Osteoblast (primary cell): ENCODE data around the gene ZIC5. TPM values are rescaled to one million over a fixed set of nuclear protein-coding genes. Genes with fewer than 3 reads are reported as not detected.

Source experiments
- DNase-seq: peaks from one replicate; pipeline ENCODE4 v3.0.0; 2011; ENCODE audit warnings: low spot score, mixed read lengths; ENCODE audit not compliant: insufficient read length; ENCODE audit errors: missing footprints
- H2AFZ ChIP-seq: 2 replicates; pipeline ENCODE4 v1.6.0; 2011; ENCODE audit warnings: mild to moderate bottlenecking, low read length
- H3K27ac ChIP-seq: 2 replicates; pipeline ENCODE4 v1.5.1; 2011; ENCODE audit warnings: mild to moderate bottlenecking, low read depth, low read length, moderate library complexity
- H3K27me3 ChIP-seq: 2 replicates; pipeline ENCODE4 v1.6.0; 2012; ENCODE audit warnings: mild to moderate bottlenecking, control low read depth, inconsistent platforms, low read length, moderate library complexity; ENCODE audit not compliant: insufficient read depth
- H3K36me3 ChIP-seq: 2 replicates; pipeline ENCODE4 v1.5.1; 2011; ENCODE audit warnings: mild to moderate bottlenecking, low read length, control low read depth, moderate library complexity; ENCODE audit not compliant: insufficient read depth
- H3K4me1 ChIP-seq: 2 replicates; pipeline ENCODE4 v1.5.1; 2011; ENCODE audit warnings: mild to moderate bottlenecking, low read length, control low read depth, moderate library complexity; ENCODE audit not compliant: insufficient read depth
- H3K4me2 ChIP-seq: 2 replicates; pipeline ENCODE4 v1.6.0; 2011; ENCODE audit warnings: mild to moderate bottlenecking, low read length; ENCODE audit not compliant: insufficient read depth
- H3K4me3 ChIP-seq: fragments of 200-600 bp; sonication (generic); 3 replicates; pipeline ENCODE4 v1.5.1; 2012; ENCODE audit warnings: mild to moderate bottlenecking, low read length, inconsistent platforms; ENCODE audit not compliant: insufficient read depth
- H3K79me2 ChIP-seq: 2 replicates; pipeline ENCODE4 v1.6.0; 2012; ENCODE audit warnings: mild to moderate bottlenecking, low read length, control low read depth, inconsistent platforms; ENCODE audit not compliant: insufficient read depth
- H3K9me3 ChIP-seq: 2 replicates; pipeline ENCODE4 v1.5.1; 2011; ENCODE audit warnings: low read depth, low read length, control low read depth
- H4K20me1 ChIP-seq: 2 replicates; pipeline ENCODE4 v1.6.0; 2012; ENCODE audit warnings: mild to moderate bottlenecking, low read length, control low read depth; ENCODE audit not compliant: insufficient read depth
- CTCF ChIP-seq: IDR thresholded peaks from 2 replicates; pipeline ENCODE4 v1.5.1; 2011; ENCODE audit warnings: mild to moderate bottlenecking, low read depth, low read length, moderate library complexity; ENCODE audit errors: extremely low read depth
- total RNA-seq: library from RNA; depleted of rRNA; stranded (reverse); fragments of >200 nt; gene quantifications from 2 replicates; pipeline ENCODE4 v1.2.3, GENCODE V29; 2012

Gene ZIC5
- total RNA-seq, 1 donor, result not detected

- no peaks in the 10 kb centered on the region for H3K4me1 ChIP-seq
- no peaks in the 10 kb centered on the region for H3K79me2 ChIP-seq
- no peaks in the 10 kb centered on the region for H3K9me3 ChIP-seq
- no peak overlapping the region for H3K4me2 ChIP-seq
- peaks cover 2% of the 10 kb centered on the region for H4K20me1 ChIP-seq
- H3K36me3 ChIP-seq, result no peaks in the 10 kb centered on the region
- no peak overlapping the region for H3K27ac ChIP-seq
- DNase-seq, result no peak
- no peak for TF ChIP-seq CTCF
- no peak overlapping the region for H2AFZ ChIP-seq
- H3K27me3 ChIP-seq, result peaks cover 91% of the 10 kb centered on the region
- H3K4me3 ChIP-seq, result no peak overlapping the region
These were observed 2.2 kb upstream of the ZIC5 start for GRCh38 chr13:99973808-99974185.

- Histone ChIP-seq H3K79me2 (no peaks in the 10 kb centered on the region), H3K27me3 (peaks cover 91% of the 10 kb centered on the region), H4K20me1 (peaks cover 2% of the 10 kb centered on the region), H3K36me3 (no peaks in the 10 kb centered on the region), H3K4me2 (no peak overlapping the region), H3K4me3 (no peak overlapping the region), H3K4me1 (no peaks in the 10 kb centered on the region), H3K27ac (no peak overlapping the region), H3K9me3 (no peaks in the 10 kb centered on the region), H2AFZ (no peak overlapping the region)
- peak; percentile 71 for DNase-seq
- no peak for TF ChIP-seq CTCF
These were observed 1.7 kb upstream of the ZIC5 start for GRCh38 chr13:99973163-99973807.

GRCh38 chr13:99972190-99972731, 694 bp upstream of the ZIC5 start:
- Histone ChIP-seq H3K79me2 (no peaks in the 10 kb centered on the region), H4K20me1 (peaks cover 2% of the 10 kb centered on the region), H3K4me3 (no peak overlapping the region), H3K4me1 (no peaks in the 10 kb centered on the region), H3K9me3 (no peaks in the 10 kb centered on the region), H3K4me2 (no peak overlapping the region), H2AFZ (no peak overlapping the region), H3K36me3 (no peaks in the 10 kb centered on the region), H3K27ac (no peak overlapping the region), H3K27me3 (peaks cover 91% of the 10 kb centered on the region)
- TF ChIP-seq CTCF, result no peak
- DNase-seq, result peak; percentile 59

- H3K9me3 ChIP-seq, result no peaks in the 10 kb centered on the region
- no peak overlapping the region for H3K4me2 ChIP-seq
- peaks cover 91% of the 10 kb centered on the region for H3K27me3 ChIP-seq
- no peak overlapping the region for H3K4me3 ChIP-seq
- H4K20me1 ChIP-seq, result peaks cover 2% of the 10 kb centered on the region
- no peaks in the 10 kb centered on the region for H3K4me1 ChIP-seq
- H3K27ac ChIP-seq, result no peak overlapping the region
- DNase-seq, result peak; percentile 88
- H3K79me2 ChIP-seq, result no peaks in the 10 kb centered on the region
- H3K36me3 ChIP-seq, result no peaks in the 10 kb centered on the region
- no peak for TF ChIP-seq CTCF
- H2AFZ ChIP-seq, result no peak overlapping the region
These were observed 654 bp downstream of the ZIC5 start for GRCh38 chr13:99970651-99971575.
